Stimulated activated CD4-positive, alpha-beta T cell treated with anti-CD3 and anti-CD28 coated beads, Interleukin-4, amount 100 ng/mL, for 24 hours (primary cell): ENCODE measurements around the gene VAV2.

Experiments used
- DNase-seq: peaks from one replicate; pipeline ENCODE4 v3.0.0-alpha.2; 2020

VAV2 gene

GRCh38 chr9:133737071-133737773, 254.9 kb downstream of the VAV2 start:
- DNase-seq, result no peak

GRCh38 chr9:133735931-133736330, 256.2 kb downstream of the VAV2 start:
- DNase-seq, result no peak

GRCh38 chr9:133735415-133735775, 256.7 kb downstream of the VAV2 start:
- DNase-seq, result no peak

- DNase-seq, result no peak
These were observed 257.3 kb downstream of the VAV2 start for GRCh38 chr9:133734590-133735414.

- DNase-seq, result no peak
These were observed 258.2 kb downstream of the VAV2 start for GRCh38 chr9:133733796-133734533.

- DNase-seq, result no peak
These were observed 258.7 kb downstream of the VAV2 start for GRCh38 chr9:133733421-133733795.

- no peak for DNase-seq
These were observed 259.3 kb downstream of the VAV2 start for GRCh38 chr9:133732639-133733408.

GRCh38 chr9:133731876-133732638, 260.1 kb downstream of the VAV2 start:
- no peak for DNase-seq

GRCh38 chr9:133730994-133731715, 261.0 kb downstream of the VAV2 start:
- no peak for DNase-seq

GRCh38 chr9:133729617-133730281, 262.4 kb downstream of the VAV2 start:
- DNase-seq, result no peak

- no peak for DNase-seq
These were observed 263.1 kb downstream of the VAV2 start for GRCh38 chr9:133728856-133729616.

- DNase-seq, result no peak
These were observed 264.2 kb downstream of the VAV2 start for GRCh38 chr9:133727876-133728441.

GRCh38 chr9:133727277-133727875, 264.7 kb downstream of the VAV2 start:
- DNase-seq, result no peak

GRCh38 chr9:133726401-133727276, 265.5 kb downstream of the VAV2 start:
- DNase-seq, result peak; percentile 67

- DNase-seq, result no peak
These were observed 266.2 kb downstream of the VAV2 start for GRCh38 chr9:133725886-133726285.

GRCh38 chr9:133718563-133719315, 273.4 kb downstream of the VAV2 start:
- DNase-seq, result no peak
